Measurements from ENCODE around the gene UTP20.

GRCh38 chr12:101379149-101379548 lies 99.2 kb downstream of the UTP20 start:
- TF ChIP-seq CTCF (IDR thresholded peaks at IDR 0.05; ENCODE audit: extremely low read depth in 1 of 2, insufficient read depth in 1 of 2, low read depth in 1 of 2, low read length in 2 of 2) (no peak), EZH2 (IDR thresholded peaks at IDR 0.05; ENCODE audit: borderline replicate concordance, low read depth, low read length, severe bottlenecking) (no peak)

Data from endothelial cell of umbilical vein (primary cell).